HepG2 (cell line): Measurements from ENCODE around the gene PPP3R2.

Source experiments
- ERF ChIP-seq: IDR thresholded peaks from 2 replicates; pipeline ENCODE4 v1.6.1; 2018; ENCODE audit warnings: missing biosample characterization, missing genetic modification reagents
- JUN ChIP-seq: sonication (generic); formaldehyde crosslinking; IDR thresholded peaks from 2 replicates; pipeline ENCODE4 v1.4.0; 2020; ENCODE audit warnings: mild to moderate bottlenecking, missing genetic modification reagents
- SOX13 ChIP-seq, 3 experiments: fragments of 450-650 bp in 1 of 3; sonication (generic) in 1 of 3; formaldehyde crosslinking in 1 of 3; IDR thresholded peaks in 2 of 3; conservative IDR thresholded peaks in 1 of 3; 2 replicates each; pipeline versions ENCODE4 v1.5.0 to v1.6.1; 2016 to 2020; ENCODE audit warnings: antibody characterized with exemption in 1 of 3, mild to moderate bottlenecking in 1 of 3, missing compliant biosample characterization in 1 of 3, missing genetic modification reagents in 1 of 3, moderate library complexity in 1 of 3
- SRSF4 ChIP-seq: fragments of 200-400 bp; formaldehyde crosslinking; IDR thresholded peaks from one replicate; pipeline ENCODE4 v1.6.1; 2018; ENCODE audit warnings: mild to moderate bottlenecking, low read depth, low read length, moderate library complexity; ENCODE audit not compliant: poor library complexity, severe bottlenecking
- YY1 ChIP-seq: IDR thresholded peaks from 2 replicates; pipeline ENCODE4 v1.6.1; 2011; ENCODE audit warnings: low read length, low read depth, moderate library complexity, mild to moderate bottlenecking; ENCODE audit not compliant: insufficient read depth, insufficient replicate concordance
- ZBTB8A ChIP-seq: sonication (generic); formaldehyde crosslinking; IDR thresholded peaks from 2 replicates; pipeline ENCODE4 v1.4.0; 2020; ENCODE audit warnings: mild to moderate bottlenecking, low read depth, missing genetic modification reagents, borderline replicate concordance
- ZNF121 ChIP-seq: sonication (generic); formaldehyde crosslinking; IDR thresholded peaks from 2 replicates; pipeline ENCODE4 v1.5.0; 2020; ENCODE audit warnings: mild to moderate bottlenecking, missing genetic modification reagents
- ZNF333 ChIP-seq: sonication (generic); formaldehyde crosslinking; IDR thresholded peaks from 2 replicates; pipeline ENCODE4 v1.4.0; 2020; ENCODE audit warnings: mild to moderate bottlenecking, missing genetic modification reagents, borderline replicate concordance
- ZNF766 ChIP-seq: sonication (generic); formaldehyde crosslinking; IDR thresholded peaks from 2 replicates; pipeline ENCODE4 v1.5.0; 2020; ENCODE audit warnings: missing genetic modification reagents, borderline replicate concordance
- TF ChIP-seq, protein P1 (sequence below): sonication (generic); formaldehyde crosslinking; IDR thresholded peaks from 2 replicates; pipeline ENCODE4 v1.4.0; 2020; ENCODE audit warnings: missing genetic modification reagents, borderline replicate concordance
- TF ChIP-seq, protein P2 (sequence below): sonication (generic); formaldehyde crosslinking; IDR thresholded peaks from 2 replicates; pipeline ENCODE4 v1.4.0; 2020; ENCODE audit warnings: missing genetic modification reagents, mild to moderate bottlenecking, borderline replicate concordance
- TF ChIP-seq, protein P3 (sequence below): sonication (generic); formaldehyde crosslinking; IDR thresholded peaks from 2 replicates; pipeline ENCODE4 v1.4.0; 2020; ENCODE audit warnings: missing genetic modification reagents, mild to moderate bottlenecking, borderline replicate concordance

DNA sequence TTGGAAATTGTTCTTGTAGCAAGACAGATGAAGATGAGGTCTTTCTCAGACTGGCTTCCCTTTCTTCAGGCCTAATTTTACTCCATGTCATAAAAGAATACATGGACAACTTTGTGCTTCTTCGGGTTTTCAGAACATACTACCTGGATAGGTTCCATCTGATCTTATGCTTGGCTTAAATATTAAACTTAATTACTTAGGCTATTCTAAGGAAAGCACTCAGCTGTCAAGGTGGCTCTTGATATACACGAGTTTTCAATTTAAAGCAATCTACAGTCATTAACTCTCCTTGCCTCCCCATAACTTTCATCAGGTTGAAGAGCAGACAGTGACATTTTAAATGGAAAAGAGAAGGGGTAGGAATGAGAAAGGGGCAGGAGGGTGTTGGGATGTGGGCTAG, 9.5 kb upstream of the PPP3R2 start:
- no peak for TF ChIP-seq SRSF4
- TF ChIP-seq ZBTB8A = no peak
- no peak for TF ChIP-seq ZNF333
- no peak for TF ChIP-seq ERF (CRISPR knock-in tag)
- no peak for TF ChIP-seq ZNF121
- TF ChIP-seq ZNF766 = no peak
- TF ChIP-seq, protein P1, sequence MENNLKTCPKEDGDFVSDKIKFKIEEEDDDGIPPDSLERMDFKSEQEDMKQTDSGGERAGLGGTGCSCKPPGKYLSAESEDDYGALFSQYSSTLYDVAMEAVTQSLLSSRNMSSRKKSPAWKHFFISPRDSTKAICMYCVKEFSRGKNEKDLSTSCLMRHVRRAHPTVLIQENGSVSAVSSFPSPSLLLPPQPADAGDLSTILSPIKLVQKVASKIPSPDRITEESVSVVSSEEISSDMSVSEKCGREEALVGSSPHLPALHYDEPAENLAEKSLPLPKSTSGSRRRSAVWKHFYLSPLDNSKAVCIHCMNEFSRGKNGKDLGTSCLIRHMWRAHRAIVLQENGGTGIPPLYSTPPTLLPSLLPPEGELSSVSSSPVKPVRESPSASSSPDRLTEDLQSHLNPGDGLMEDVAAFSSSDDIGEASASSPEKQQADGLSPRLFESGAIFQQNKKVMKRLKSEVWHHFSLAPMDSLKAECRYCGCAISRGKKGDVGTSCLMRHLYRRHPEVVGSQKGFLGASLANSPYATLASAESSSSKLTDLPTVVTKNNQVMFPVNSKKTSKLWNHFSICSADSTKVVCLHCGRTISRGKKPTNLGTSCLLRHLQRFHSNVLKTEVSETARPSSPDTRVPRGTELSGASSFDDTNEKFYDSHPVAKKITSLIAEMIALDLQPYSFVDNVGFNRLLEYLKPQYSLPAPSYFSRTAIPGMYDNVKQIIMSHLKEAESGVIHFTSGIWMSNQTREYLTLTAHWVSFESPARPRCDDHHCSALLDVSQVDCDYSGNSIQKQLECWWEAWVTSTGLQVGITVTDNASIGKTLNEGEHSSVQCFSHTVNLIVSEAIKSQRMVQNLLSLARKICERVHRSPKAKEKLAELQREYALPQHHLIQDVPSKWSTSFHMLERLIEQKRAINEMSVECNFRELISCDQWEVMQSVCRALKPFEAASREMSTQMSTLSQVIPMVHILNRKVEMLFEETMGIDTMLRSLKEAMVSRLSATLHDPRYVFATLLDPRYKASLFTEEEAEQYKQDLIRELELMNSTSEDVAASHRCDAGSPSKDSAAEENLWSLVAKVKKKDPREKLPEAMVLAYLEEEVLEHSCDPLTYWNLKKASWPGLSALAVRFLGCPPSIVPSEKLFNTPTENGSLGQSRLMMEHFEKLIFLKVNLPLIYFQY = no peak
- TF ChIP-seq, protein P2, sequence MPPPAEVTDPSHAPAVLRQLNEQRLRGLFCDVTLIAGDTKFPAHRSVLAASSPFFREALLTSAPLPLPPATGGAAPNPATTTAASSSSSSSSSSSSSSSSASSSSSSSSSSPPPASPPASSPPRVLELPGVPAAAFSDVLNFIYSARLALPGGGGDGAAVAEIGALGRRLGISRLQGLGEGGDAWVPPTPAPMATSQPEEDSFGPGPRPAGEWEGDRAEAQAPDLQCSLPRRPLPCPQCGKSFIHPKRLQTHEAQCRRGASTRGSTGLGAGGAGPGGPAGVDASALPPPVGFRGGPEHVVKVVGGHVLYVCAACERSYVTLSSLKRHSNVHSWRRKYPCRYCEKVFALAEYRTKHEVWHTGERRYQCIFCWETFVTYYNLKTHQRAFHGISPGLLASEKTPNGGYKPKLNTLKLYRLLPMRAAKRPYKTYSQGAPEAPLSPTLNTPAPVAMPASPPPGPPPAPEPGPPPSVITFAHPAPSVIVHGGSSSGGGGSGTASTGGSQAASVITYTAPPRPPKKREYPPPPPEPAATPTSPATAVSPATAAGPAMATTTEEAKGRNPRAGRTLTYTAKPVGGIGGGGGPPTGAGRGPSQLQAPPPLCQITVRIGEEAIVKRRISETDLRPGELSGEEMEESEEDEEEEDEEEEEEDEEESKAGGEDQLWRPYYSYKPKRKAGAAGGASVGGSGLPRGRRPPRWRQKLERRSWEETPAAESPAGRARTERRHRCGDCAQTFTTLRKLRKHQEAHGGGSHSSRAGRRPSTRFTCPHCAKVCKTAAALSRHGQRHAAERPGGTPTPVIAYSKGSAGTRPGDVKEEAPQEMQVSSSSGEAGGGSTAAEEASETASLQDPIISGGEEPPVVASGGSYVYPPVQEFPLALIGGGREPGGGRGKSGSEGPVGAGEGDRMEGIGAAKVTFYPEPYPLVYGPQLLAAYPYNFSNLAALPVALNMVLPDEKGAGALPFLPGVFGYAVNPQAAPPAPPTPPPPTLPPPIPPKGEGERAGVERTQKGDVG (CRISPR knock-in tag) = no peak
- TF ChIP-seq, protein P3, sequence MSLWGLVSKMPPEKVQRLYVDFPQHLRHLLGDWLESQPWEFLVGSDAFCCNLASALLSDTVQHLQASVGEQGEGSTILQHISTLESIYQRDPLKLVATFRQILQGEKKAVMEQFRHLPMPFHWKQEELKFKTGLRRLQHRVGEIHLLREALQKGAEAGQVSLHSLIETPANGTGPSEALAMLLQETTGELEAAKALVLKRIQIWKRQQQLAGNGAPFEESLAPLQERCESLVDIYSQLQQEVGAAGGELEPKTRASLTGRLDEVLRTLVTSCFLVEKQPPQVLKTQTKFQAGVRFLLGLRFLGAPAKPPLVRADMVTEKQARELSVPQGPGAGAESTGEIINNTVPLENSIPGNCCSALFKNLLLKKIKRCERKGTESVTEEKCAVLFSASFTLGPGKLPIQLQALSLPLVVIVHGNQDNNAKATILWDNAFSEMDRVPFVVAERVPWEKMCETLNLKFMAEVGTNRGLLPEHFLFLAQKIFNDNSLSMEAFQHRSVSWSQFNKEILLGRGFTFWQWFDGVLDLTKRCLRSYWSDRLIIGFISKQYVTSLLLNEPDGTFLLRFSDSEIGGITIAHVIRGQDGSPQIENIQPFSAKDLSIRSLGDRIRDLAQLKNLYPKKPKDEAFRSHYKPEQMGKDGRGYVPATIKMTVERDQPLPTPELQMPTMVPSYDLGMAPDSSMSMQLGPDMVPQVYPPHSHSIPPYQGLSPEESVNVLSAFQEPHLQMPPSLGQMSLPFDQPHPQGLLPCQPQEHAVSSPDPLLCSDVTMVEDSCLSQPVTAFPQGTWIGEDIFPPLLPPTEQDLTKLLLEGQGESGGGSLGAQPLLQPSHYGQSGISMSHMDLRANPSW (CRISPR knock-in tag) = no peak
- TF ChIP-seq SOX13 (IDR thresholded peaks at IDR 0.05) = no peak
- TF ChIP-seq SOX13 (CRISPR knock-in tag; conservative IDR thresholded peaks at IDR 0.05 in 1 of 2, IDR thresholded peaks at IDR 0.05 in 1 of 2) = no peak
- TF ChIP-seq JUN (CRISPR knock-in tag) = no peak
- no peak for TF ChIP-seq YY1
